UCSD-AML1 (cell line): ENCODE data around the gene CD200R1.

Experiments used
- DNase-seq: peaks from one replicate; lab custom pipeline; 2025; ENCODE audit not compliant: unreplicated experiment; lab: John Stamatoyannopoulos, UW

The CD200R1 gene

GRCh38 chr3:112894258-112894657 lies 80.6 kb downstream of the CD200R1 start:
- DNase-seq: peak; percentile 12

- DNase-seq: no peak
Observed at GRCh38 chr3:112889357-112889756, 85.5 kb downstream of the CD200R1 start.

- DNase-seq: no peak
Observed at GRCh38 chr3:112888381-112889085, 86.4 kb downstream of the CD200R1 start.

- no peak for DNase-seq
Observed at GRCh38 chr3:112884678-112885290, 90.1 kb downstream of the CD200R1 start.

- no peak for DNase-seq
Observed at GRCh38 chr3:112881891-112882290, 93.0 kb downstream of the CD200R1 start.

- no peak for DNase-seq
Observed at GRCh38 chr3:112875561-112875960, 99.3 kb downstream of the CD200R1 start.

- no peak for DNase-seq
Observed at GRCh38 chr3:112874725-112875124, 100.2 kb downstream of the CD200R1 start.

GRCh38 chr3:112873632-112874031 lies 101.3 kb downstream of the CD200R1 start:
- no peak for DNase-seq

GRCh38 chr3:112871735-112872134 lies 103.2 kb downstream of the CD200R1 start:
- no peak for DNase-seq
